Lower leg skin (tissue), 4 donors: ENCODE measurements around the gene FOXP1. TPM values are rescaled to one million over a fixed set of nuclear protein-coding genes. Genes with fewer than 3 reads are reported as not detected.

ENCODE experiments used
- DNase-seq, 2 donors: peaks; one replicate each; pipeline ENCODE4 v3.0.0-alpha.2; 2019; ENCODE audit warnings: low spot score in 2 of 2
- H3K4me3 ChIP-seq: fragments of 200-600 bp; sonication (generic); 2 replicates; pipeline ENCODE4 v1.5.1; 2017; ENCODE audit warnings: mild to moderate bottlenecking, low read depth; ENCODE audit not compliant: poor library complexity, severe bottlenecking
- CTCF ChIP-seq, 3 donors: fragments of 450-650 bp; IDR thresholded peaks; one replicate each; pipeline ENCODE4 v1.5.1; 2016; ENCODE audit warnings: antibody characterized with exemption in 3 of 3, mild to moderate bottlenecking in 3 of 3, moderate library complexity in 2 of 3
- POLR2A ChIP-seq, 2 donors: fragments of 450-650 bp; IDR thresholded peaks; one replicate each; pipeline ENCODE4 v1.6.1; 2016 to 2017; ENCODE audit warnings: antibody characterized with exemption in 2 of 2, mild to moderate bottlenecking in 1 of 2, moderate library complexity in 1 of 2
- WGBS, 2 donors: methylation state at CpG; one replicate each; pipeline ENCODE4 v1.1.5; 2018; 5-methylcytosine and 5-hydroxymethylcytosine counted together
- intact Hi-C: fragments of 100-400 bp; cut with DNase I; formaldehyde crosslinking; loops from one replicate; pipeline ENCODE4 v1.15.0; 2023; ENCODE audit warnings: low total_unique reads
- total RNA-seq, 4 donors: library from RNA; depleted of rRNA; stranded (reverse); fragments of >200 nt; gene quantifications; one replicate each; pipeline ENCODE4 v1.1.0, GENCODE V29; 2016

The FOXP1 gene
- total RNA-seq, 4 donors from 2014 or later: 46.6 to 66.6 (median 55.2) TPM

DNA sequence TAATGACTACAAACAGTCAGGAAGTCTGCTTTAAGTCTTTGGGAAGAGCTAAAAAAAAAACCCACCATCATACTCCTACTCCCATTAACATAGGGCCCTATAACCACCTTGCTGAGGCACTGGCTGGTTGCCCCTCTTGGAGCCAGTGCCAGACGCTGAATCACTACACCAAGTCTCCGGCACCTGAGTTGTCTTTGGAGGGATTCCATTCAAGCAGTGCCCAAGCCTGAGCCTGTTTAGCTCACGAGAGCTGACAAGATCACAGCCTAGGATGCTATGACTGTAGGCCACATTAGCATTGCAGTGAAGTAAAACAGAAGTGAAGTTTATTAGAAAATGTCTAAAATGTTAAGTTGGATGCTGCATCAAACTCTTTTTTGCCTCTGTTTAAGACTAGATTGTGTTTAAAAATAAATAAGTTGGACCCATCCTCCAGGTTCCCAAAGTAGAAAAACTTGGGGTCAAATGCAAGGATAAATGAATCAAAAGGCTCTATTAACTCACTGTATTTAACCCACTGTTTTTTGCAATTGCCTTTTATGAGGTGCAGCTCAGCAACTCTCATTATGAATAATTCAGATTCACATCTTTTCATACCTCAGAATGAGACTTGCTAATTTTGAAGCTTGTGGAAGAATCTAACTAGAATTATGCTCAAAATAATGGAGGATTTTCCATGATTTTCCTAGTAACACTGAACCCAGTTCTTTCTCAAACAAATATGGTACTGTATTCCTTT is 461.9 kb downstream of the FOXP1 start:
- no peak overlapping the region for H3K4me3 ChIP-seq
- intact Hi-C loops: no loop called here
- no peak for DNase-seq
- no peak for TF ChIP-seq CTCF (IDR thresholded peaks at IDR 0.05)
- no peak for TF ChIP-seq POLR2A (IDR thresholded peaks at IDR 0.05)
- WGBS, 2 donors: 47 to 54% methylated on average over 3 of the region's 3 CpGs

GRCh38 chr3:71120012-71120411 is 463.5 kb downstream of the FOXP1 start:
- intact Hi-C loops: no loop called here
- no peak for DNase-seq
- H3K4me3 ChIP-seq: no peak overlapping the region
- no peak for TF ChIP-seq POLR2A (IDR thresholded peaks at IDR 0.05)
- no peak for TF ChIP-seq CTCF (IDR thresholded peaks at IDR 0.05)

- no peak for DNase-seq
- TF ChIP-seq POLR2A (IDR thresholded peaks at IDR 0.05) (no peak), CTCF (IDR thresholded peaks at IDR 0.05) (no peak)
- 57 to 60% methylated on average over 2 of the region's 2 CpGs for WGBS, 2 donors
- H3K4me3 ChIP-seq: no peak overlapping the region
- intact Hi-C loops: no loop called here
Observed at GRCh38 chr3:71119171-71119570, 464.4 kb downstream of the FOXP1 start.

DNA sequence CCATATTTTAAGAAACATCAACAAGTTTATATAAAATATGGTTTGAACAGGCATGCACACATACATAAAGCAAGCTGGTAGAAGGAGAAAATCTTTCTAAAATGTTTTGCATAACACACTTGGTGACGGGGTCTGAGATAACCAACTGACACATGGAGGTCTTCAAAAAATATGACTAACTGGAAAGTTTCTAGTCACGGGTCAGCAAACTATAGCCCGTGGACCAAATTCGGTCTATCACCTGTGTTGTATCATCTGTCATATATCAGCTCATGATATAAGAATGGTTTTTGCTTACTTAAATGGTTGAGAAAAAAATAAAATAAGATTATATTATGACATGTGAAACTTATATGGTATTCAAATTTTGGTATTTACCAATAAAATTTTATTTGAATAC is 465.1 kb downstream of the FOXP1 start:
- DNase-seq: no peak
- TF ChIP-seq POLR2A (IDR thresholded peaks at IDR 0.05): no peak
- TF ChIP-seq CTCF (IDR thresholded peaks at IDR 0.05): no peak
- H3K4me3 ChIP-seq: no peak overlapping the region
- 96 to 97% methylated on average over 4 of the region's 4 CpGs for WGBS, 2 donors
- intact Hi-C loops: no loop called here

DNA sequence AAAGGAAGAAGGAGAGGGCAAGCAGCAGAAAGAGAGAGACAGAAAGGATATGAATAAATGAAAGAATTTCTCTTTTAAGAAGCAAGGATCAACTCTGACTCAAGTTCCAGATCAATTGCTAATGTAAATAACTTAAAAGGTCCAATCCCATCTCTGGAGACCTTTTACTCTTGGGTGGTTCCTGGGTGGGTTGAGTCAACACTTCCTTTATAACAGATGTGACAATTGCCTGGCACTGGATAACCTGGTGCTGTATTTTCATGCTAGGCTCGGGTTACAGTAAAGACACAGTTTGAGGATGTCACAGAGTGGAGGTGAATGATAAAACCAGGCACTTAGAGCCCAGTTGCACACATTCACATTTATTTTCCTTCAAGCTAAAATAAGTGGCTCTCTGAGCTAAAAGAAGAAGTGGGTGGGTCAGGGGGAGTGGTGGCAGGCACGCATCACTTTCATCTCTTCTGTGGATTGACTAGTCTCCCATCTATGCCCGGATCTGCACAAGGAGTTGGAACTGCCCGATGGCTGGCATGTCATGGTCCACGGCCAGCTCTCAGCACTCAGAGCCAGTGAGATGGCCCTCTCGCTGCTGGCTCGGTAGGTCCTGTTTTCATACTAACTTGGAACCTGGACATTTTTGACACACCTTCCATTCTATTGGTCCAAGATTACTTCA is 465.8 kb downstream of the FOXP1 start:
- intact Hi-C loops: no loop called here
- no peak for TF ChIP-seq POLR2A (IDR thresholded peaks at IDR 0.05)
- no peak for TF ChIP-seq CTCF (IDR thresholded peaks at IDR 0.05)
- WGBS, 2 donors: 91 to 92% methylated on average over 7 of the region's 7 CpGs
- no peak overlapping the region for H3K4me3 ChIP-seq
- no peak for DNase-seq
